ENCODE measurements around the gene IGFBP4.

Gene IGFBP4

DNA sequence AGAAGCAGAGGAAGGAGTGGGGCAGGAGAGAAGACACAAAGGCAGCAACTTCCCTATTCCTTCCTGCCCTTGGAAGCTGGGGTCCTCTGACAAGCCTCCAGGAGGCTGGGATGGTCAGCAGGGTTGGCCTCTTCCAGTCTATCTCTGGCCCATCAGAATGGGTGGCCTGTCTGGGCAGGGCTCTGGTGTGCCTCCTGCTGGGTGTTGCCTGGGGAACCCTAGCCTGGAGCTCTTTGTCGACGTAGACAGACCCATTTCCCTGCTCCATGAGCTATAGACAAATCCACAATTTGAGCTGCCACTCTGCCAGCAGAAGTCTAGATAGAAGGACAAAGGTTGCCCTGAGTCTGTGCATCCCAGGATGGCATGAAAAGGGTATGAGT is 11.4 kb downstream of the IGFBP4 start:
- Histone ChIP-seq H3K4me1 (ENCODE audit: control insufficient read depth, low read length) (no peaks in the 10 kb centered on the region), H3K27ac (ENCODE audit: low read depth, low read length) (no peak overlapping the region), H3K36me3 (ENCODE audit: control insufficient read depth, low read length) (no peaks in the 10 kb centered on the region)

DNA sequence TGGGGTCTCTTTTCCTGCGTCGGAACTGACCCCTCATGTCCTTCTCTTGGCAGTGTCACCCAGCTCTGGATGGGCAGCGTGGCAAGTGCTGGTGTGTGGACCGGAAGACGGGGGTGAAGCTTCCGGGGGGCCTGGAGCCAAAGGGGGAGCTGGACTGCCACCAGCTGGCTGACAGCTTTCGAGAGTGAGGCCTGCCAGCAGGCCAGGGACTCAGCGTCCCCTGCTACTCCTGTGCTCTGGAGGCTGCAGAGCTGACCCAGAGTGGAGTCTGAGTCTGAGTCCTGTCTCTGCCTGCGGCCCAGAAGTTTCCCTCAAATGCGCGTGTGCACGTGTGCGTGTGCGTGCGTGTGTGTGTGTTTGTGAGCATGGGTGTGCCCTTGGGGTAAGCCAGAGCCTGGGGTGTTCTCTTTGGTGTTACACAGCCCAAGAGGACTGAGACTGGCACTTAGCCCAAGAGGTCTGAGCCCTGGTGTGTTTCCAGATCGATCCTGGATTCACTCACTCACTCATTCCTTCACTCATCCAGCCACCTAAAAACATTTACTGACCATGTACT is 13.2 kb downstream of the IGFBP4 start:
- no peak overlapping the region for H3K4me2 ChIP-seq (ENCODE audit: low read length)
- H3K27me3 ChIP-seq (ENCODE audit: control insufficient read depth, low read length) = peaks cover 16% of the 10 kb centered on the region
- H3K4me3 ChIP-seq (ENCODE audit: low read length) = no peak overlapping the region
- no peaks in the 10 kb centered on the region for H3K79me2 ChIP-seq (ENCODE audit: control insufficient read depth, low read length)
- H4K20me1 ChIP-seq (ENCODE audit: control insufficient read depth, insufficient read depth, low read depth, low read length) = no peaks in the 10 kb centered on the region
- H3K27ac ChIP-seq (ENCODE audit: low read depth, low read length) = no peak overlapping the region
- no peaks in the 10 kb centered on the region for H3K36me3 ChIP-seq (ENCODE audit: control insufficient read depth, low read length)
- H3K4me1 ChIP-seq (ENCODE audit: control insufficient read depth, low read length) = no peaks in the 10 kb centered on the region
- H3K9me3 ChIP-seq (ENCODE audit: control insufficient read depth, insufficient read depth, low read length) = no peaks in the 10 kb centered on the region
- H3K9me2 ChIP-seq (replicated peaks; ENCODE audit: control insufficient read depth, low read length) = no peaks in the 10 kb centered on the region
- no peak for TF ChIP-seq EZH2phosphoT487 (IDR thresholded peaks at IDR 0.05; ENCODE audit: borderline replicate concordance, low read length)
- TF ChIP-seq, protein P1, sequence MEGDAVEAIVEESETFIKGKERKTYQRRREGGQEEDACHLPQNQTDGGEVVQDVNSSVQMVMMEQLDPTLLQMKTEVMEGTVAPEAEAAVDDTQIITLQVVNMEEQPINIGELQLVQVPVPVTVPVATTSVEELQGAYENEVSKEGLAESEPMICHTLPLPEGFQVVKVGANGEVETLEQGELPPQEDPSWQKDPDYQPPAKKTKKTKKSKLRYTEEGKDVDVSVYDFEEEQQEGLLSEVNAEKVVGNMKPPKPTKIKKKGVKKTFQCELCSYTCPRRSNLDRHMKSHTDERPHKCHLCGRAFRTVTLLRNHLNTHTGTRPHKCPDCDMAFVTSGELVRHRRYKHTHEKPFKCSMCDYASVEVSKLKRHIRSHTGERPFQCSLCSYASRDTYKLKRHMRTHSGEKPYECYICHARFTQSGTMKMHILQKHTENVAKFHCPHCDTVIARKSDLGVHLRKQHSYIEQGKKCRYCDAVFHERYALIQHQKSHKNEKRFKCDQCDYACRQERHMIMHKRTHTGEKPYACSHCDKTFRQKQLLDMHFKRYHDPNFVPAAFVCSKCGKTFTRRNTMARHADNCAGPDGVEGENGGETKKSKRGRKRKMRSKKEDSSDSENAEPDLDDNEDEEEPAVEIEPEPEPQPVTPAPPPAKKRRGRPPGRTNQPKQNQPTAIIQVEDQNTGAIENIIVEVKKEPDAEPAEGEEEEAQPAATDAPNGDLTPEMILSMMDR (IDR thresholded peaks at IDR 0.05; ENCODE audit: low read depth, low read length, poor library complexity, severe bottlenecking) = no peak
- no peaks in the 10 kb centered on the region for H3F3A ChIP-seq (ENCODE audit: control insufficient read depth, insufficient read depth)

More for the DNA sequence above, 11.4 kb downstream of the IGFBP4 start:
- no peaks in the 10 kb centered on the region for H3F3A ChIP-seq (ENCODE audit: control insufficient read depth, insufficient read depth)
- H3K79me2 ChIP-seq (ENCODE audit: control insufficient read depth, low read length) = no peaks in the 10 kb centered on the region
- no peak overlapping the region for H3K4me3 ChIP-seq (ENCODE audit: low read length)
- H3K4me2 ChIP-seq (ENCODE audit: low read length) = no peak overlapping the region
- H4K20me1 ChIP-seq (ENCODE audit: control insufficient read depth, insufficient read depth, low read depth, low read length) = no peaks in the 10 kb centered on the region
- TF ChIP-seq, protein P1 (IDR thresholded peaks at IDR 0.05; ENCODE audit: low read depth, low read length, poor library complexity, severe bottlenecking) = no peak
- TF ChIP-seq EZH2phosphoT487 (IDR thresholded peaks at IDR 0.05; ENCODE audit: borderline replicate concordance, low read length) = no peak
- H3K9me3 ChIP-seq (ENCODE audit: control insufficient read depth, insufficient read depth, low read length) = no peaks in the 10 kb centered on the region
- peaks cover 16% of the 10 kb centered on the region for H3K27me3 ChIP-seq (ENCODE audit: control insufficient read depth, low read length)
- H3K9me2 ChIP-seq (replicated peaks; ENCODE audit: control insufficient read depth, low read length) = no peaks in the 10 kb centered on the region

DNA sequence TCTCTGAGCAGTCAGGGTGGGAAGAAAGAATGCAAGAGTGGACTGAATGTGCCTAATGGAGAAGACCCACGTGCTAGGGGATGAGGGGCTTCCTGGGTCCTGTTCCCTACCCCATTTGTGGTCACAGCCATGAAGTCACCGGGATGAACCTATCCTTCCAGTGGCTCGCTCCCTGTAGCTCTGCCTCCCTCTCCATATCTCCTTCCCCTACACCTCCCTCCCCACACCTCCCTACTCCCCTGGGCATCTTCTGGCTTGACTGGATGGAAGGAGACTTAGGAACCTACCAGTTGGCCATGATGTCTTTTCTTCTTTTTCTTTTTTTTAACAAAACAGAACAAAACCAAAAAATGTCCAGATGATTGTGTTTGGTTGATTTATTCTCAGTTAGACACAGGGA is 14.1 kb downstream of the IGFBP4 start:
- no peak for TF ChIP-seq EZH2phosphoT487 (IDR thresholded peaks at IDR 0.05; ENCODE audit: borderline replicate concordance, low read length)
- TF ChIP-seq, protein P1 (IDR thresholded peaks at IDR 0.05; ENCODE audit: low read depth, low read length, poor library complexity, severe bottlenecking) = no peak
- Histone ChIP-seq H3K36me3 (ENCODE audit: control insufficient read depth, low read length) (no peaks in the 10 kb centered on the region), H3K9me3 (ENCODE audit: control insufficient read depth, insufficient read depth, low read length) (no peaks in the 10 kb centered on the region)

More for the DNA sequence above, 14.1 kb downstream of the IGFBP4 start:
- Histone ChIP-seq H3F3A (ENCODE audit: control insufficient read depth, insufficient read depth) (no peaks in the 10 kb centered on the region), H3K27me3 (ENCODE audit: control insufficient read depth, low read length) (peaks cover 16% of the 10 kb centered on the region), H3K4me1 (ENCODE audit: control insufficient read depth, low read length) (no peaks in the 10 kb centered on the region), H3K9me2 (replicated peaks; ENCODE audit: control insufficient read depth, low read length) (no peaks in the 10 kb centered on the region), H3K4me2 (ENCODE audit: low read length) (no peak overlapping the region), H4K20me1 (ENCODE audit: control insufficient read depth, insufficient read depth, low read depth, low read length) (no peaks in the 10 kb centered on the region), H3K27ac (ENCODE audit: low read depth, low read length) (no peak overlapping the region), H3K79me2 (ENCODE audit: control insufficient read depth, low read length) (no peaks in the 10 kb centered on the region), H3K4me3 (ENCODE audit: low read length) (no peak overlapping the region)

All from DOHH2 (cell line).